Stimulated activated CD4-positive, alpha-beta T cell treated with anti-CD3 and anti-CD28 coated beads, Interleukin-15, amount 100 ng/mL, for 24 hours (primary cell): Measurements from ENCODE around the gene PLPP1.
"Not testable (repeated sequence)": the region's sequence is repeated elsewhere in the genome, so short reads cannot be mapped to it uniquely, and the experiment has no call there.

Experiments used
- DNase-seq: peaks from one replicate; pipeline ENCODE4 v3.0.0-alpha.2; 2020

Gene PLPP1

DNA sequence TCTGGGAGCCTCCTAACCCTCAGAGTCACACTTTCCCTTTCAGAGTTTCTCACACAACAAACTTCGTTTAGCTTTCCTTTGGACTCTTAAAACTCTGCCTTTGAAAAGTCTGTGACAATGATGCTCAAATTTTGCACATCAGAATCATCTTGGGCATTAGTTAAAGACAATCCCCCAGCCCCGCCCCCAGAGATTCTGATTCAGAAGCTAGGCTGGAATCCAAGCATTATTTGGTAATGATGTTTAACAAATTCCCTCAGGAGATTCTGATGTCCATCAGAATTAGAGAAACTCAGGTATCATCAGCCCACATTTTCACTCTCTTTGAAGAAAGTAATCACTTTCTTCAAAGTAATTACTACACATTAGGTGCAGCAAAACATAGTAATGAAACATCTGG lies 9.6 kb upstream of the PLPP1 start:
- DNase-seq: no peak

DNA sequence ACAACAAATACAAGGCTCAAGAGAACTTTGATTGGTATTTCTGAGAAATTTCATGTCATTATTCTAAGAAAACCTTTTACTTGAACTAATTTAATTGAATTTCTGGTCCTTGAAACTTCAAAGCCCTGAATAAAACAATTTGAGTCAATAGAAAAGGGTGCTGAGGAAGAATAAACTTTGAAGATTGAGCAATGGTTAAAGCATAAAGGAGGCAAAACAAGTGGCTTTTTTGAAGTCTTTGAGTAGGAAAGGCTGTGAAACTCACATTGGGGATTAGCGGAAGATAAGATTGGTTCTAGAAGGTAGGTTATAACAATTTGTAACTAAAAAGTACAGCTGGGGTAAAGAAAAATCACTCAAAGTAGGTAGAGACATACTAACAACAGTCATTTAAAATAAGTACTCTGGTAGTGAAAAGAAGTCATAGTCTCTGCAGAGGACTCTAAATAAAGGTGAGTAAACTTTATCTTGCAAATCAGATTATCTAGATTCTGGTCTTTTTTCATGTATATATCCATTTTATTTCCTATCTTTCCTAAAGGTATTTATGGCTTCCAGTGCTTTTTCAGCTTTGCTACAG lies 6.4 kb upstream of the PLPP1 start:
- no peak for DNase-seq

DNA sequence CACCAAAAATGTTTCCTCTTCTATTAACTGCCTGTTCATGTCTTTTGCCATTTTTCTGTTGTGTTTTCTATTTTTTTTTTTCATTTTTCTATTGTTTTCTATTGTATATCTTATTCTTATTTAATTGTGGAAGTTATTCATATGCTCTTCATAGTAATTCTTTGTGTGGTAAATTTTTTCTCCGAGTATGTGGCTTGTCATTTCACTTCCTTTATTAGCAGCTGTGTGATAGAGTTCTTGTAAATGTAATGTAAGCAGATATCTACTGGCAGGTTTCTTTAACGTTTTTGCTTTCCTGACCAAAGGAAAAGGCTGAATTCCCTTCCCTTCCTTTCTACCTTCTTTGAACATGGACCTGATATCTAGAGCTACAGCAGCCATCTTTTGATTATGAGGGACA lies 5.8 kb upstream of the PLPP1 start:
- DNase-seq: no peak

DNA sequence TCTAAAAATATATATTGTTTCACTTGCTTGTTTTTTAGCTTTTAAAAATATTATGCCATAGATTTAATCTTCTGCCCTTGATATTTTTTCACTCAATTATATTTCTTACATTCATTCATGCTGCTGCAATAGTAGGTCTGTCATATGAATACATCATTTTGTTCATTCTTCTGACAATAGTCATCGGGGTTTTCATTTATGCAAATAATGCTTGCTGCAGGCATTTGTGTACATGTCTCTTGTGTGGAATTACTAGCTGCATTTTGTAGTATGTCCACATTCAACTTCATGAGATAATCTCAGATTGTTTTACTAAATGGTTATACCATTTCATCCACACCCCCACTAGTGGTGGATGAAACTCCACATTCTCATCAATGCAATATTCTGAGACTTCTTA lies 5.3 kb upstream of the PLPP1 start:
- DNase-seq: no peak

DNA sequence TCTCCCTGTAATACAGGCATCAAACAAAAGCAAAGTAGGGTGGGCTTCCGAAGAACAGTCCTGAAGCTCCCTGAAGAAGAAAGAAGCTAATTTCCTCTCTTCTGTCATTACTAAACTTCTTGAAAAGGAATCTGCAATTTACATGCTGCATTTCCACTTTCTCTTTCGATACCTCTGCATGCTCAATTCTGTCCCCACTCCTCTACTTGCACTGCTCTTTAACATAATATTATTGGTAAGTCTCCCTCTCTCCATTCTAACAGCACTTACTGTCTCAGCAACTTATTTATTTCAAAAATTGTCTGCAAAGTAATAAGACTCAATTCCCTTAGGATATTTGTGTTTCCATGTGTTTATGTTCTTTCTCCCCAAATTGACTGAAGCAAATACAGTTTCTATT lies 3.9 kb upstream of the PLPP1 start:
- DNase-seq: no peak

DNA sequence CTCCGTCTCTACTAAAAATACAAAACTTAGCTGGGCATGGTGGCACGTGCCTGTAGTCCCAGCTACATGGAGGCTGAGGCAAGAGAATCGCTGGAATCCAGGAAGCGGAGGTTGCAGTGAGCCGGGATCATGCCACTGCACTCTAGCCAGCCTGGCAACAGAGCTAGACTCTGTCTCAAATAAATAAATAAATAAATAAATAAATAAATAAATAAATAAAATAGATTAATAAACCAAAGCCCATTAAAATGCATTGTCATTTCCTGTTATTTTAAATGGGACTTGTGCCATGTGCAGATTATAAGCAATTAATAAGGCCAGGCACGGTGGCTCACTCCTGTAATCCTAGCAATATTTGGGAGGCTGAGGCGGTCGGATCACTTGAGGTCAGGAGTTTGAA lies 2.6 kb upstream of the PLPP1 start:
- DNase-seq: not testable (repeated sequence)

DNA sequence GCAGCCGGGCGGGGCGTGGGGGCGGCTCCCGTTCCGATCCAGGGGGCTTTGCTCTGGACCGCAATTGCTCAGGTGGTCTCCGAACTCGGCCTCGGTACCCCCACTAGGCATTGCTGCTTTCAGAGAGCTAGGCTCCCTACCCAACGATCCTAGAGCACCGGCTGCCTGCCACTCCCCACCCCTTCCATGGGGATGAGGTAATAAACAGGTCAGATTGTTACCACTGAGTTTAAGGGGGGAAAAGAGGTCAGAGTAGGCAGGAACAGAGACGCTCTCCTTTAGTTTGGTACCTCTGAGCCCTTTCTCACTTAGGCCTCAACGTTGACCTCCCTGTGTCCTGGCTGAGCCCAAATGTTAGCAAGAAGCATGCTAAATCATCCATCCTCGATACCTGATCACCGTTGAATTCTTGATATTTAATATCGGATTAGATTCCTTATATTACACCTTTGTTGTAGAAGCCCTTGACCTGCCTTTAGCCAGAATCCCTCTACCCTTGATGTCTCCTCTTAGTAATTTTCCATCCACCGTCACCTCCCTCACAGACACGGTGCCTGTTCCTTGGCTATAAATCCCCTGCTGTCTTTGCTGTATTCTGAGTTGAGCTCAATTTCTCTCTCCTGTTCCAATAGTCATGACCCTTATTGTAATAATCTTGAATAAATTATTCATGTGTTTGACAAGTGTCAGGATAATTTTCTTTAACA lies 588 bp upstream of the PLPP1 start:
- DNase-seq: no peak

DNA sequence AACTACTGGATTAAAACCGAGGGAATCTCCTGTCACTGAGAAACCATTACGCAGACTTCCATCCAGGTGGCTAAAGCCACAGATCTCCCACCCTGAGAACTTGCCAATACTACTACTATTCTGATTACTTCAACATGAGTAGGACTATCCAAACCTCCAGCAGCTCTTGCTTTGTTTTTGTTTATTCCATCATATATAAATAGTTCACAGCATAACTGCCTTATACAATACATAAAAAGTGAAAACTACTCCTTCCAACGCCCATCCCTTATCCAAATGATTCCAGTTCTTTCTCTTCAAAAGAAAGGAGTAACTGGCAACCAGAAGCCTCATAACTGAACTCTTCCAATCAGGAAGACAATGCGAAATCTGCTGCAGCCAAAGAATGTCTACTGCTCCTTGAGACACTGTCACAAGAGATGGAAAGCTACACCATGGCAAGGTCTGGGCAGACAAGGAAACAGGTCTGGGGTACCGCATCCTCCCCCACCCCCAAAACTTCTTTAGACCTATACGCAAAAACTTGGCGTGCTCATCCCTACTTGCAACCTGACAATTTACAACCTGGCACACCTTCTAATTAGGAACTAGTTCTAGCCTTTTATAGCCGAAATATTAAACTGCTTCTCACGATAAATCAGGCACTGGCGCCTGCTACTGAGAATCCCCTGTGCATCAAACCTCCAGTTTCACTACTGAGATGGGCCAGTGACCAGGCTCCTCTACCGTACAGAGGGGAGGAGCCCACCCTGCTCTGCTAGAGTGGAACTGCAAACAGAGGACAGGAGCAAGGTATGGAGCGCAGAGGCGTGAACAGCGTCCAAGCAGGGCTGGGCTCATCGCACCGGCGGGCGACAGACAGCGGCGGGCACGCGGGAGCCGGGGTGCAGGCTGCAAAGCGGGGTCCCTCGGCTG lies 986 bp downstream of the PLPP1 start:
- no peak for DNase-seq

DNA sequence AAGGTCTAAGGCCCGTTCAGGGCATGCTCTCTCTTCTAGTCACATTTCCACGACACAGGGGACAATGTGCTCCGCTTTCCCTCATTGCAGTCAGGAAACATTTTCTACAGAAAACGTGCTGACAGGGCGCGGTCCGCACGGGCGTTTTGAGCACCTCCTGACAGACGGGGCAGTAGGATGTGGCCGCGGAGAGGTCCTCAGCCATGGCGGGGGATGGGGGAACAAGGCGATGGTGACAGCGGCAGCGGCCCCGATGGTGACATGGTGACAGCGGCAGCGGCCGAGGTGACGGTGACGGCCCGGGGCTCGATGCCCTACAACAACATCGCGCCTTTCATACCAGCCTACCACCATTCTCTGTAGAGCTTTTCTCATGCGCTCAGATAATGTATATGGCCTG lies 4.1 kb downstream of the PLPP1 start:
- DNase-seq: no peak

DNA sequence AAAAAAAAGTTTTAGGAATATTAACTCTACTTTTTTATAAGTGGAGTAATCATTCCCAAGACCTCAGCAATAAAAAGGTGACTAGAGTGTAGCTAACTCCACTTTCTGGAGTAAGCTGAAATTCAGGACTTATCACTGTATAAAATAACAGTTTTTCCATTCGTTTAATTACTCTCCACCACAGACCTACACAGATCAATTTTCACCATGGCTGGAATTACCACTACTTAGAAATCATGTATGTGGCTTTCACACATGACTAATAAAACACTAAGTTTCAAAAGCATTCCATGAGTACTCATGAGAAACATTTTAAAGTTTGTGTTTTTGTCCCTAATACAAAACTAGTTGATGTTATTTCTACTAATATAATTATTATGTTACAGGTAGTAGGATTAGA lies 9.9 kb downstream of the PLPP1 start:
- no peak for DNase-seq

DNA sequence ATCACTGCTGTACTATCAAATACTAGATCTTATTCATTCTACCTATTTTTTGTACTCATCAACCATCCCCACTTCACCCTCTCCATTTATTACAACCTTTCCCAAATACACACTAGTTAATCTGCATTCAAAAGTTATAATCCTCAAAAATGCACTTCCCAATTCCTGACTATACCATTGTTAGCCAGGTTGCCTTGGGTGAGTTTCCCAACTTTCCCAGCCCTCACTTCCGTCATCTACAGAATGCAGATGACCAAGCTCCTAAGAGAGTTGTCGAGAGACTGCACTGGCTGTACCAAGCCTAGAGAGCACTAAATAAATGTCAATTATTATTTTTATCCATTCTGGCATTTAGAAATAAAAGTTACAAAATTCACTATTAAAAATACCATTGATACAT lies 11.5 kb downstream of the PLPP1 start:
- DNase-seq: no peak

DNA sequence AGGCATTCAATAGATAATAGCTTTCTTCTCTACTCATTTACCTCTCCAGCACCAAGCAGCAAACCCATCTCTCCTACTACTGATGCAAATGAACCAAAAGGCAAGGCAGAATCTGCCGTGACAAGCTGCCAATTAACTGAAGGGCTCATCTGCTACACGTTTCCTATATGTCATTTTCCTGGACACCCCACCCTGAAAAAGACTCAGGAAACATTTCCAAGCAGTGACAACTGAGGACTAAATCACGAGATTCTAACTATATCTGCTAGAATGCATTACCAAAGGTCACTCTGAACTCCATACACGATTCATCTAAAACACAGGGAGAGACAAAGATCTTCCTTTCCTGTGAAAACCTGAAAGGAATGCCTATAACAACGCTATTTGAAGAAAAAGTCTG lies 12.9 kb downstream of the PLPP1 start:
- no peak for DNase-seq

DNA sequence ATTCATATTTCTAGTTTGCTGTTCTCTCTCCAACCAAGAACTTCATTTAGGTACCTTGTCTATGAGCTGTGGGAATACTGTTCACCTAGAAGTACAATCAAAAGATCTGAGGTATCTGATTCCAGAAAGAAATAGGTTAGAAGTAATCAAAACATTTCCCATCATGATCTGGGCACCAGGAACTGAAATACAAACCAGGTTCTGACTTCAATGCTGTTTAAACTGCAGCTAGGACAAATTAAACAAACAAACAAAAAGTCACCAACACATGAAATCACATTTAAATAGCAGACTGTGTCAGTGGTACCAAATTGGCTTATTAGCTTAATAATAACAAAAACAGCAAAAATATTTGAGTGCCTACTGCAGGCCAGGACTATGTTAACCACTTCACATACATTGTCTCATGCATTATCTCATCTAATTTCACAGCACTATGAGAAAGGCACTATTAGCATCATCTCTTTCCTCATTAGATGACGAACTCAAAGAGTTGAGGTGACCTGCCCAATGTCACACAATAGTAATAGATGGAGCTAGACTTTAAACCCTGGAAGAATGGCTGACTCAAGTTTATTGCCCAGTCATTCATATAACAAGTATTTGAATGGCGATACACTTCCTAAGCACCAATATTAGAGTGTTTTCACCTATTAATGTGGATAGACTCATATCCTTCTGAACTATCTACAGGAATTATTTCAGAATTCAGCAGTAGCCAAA lies 14.5 kb downstream of the PLPP1 start:
- DNase-seq: no peak

DNA sequence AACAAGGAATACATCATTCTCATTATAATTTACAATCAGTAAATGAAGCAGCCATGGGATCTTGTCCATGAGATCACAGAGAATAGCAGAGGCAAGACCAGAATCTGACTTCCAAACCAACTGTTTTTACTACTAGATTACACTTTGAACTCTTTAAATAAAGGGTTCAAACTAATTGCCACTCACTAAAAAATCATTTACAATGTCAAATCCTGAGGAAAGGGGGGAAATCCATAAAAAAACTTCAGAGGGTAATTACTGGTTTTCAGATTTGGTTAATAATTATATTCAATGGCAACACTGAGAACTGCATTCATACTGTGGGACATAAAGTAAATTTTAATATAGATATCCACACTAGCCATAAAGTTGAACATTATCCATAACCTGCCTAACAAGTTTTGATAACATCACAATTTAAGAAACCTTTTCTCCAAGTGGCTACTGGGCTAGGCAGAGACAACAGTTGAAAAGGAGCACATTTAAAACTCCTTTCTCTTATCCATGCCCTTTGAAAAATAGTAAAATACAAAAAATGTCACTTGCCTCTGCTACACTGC lies 15.9 kb downstream of the PLPP1 start:
- DNase-seq: no peak

DNA sequence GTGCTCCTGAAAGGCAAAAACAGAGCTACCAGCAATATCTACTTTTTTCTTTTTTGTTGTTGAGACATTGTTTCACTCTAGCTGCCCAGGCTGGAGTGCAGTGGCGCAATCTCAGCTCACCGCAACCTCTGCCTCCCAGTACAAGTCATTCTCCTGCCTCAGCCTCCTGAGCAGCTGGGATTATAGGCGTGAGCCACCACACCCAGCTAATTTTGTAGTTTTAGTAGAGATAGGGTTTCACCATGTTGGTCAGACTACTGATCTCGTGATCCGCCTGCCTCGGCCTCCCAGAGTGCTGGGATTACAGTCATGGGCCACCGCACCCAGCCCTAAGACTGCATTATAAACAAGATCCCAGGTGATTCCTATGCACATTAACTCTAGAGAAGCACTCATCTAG lies 17.0 kb downstream of the PLPP1 start:
- no peak for DNase-seq

DNA sequence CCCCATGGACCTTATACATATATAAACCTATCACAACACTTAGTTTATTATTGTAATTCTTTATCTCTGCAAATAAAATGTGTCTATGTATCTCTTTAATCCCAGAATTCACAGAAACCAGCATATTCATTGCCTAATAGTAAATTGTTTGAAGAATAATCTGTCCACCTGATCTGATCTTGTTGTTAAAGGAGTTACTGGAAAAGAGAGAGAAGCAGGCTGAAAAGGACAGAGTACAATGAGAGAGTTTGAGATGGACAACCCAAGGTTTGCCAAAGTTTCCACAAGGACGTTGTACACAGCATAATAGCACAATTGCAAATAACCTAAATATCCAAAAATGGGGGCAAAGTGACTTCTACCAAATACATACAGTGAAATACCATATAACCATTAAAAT lies 23.8 kb downstream of the PLPP1 start:
- no peak for DNase-seq

DNA sequence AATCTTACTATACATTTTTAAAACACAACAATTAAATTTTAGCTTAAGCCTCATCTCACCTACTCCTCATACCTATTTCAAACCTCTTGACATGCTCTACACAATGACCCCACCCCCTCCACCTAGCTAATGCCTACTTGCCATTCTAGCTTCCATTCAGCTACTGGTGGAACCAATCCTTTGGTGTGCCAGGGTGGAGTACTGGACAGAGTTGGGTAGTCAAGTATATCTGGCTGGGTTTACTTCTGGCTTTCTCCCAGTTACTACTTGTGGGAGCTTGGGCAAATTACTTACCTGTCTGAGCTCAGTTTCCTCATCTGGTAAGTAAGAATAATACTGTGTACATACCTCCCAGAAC lies 24.3 kb downstream of the PLPP1 start:
- DNase-seq: no peak

DNA sequence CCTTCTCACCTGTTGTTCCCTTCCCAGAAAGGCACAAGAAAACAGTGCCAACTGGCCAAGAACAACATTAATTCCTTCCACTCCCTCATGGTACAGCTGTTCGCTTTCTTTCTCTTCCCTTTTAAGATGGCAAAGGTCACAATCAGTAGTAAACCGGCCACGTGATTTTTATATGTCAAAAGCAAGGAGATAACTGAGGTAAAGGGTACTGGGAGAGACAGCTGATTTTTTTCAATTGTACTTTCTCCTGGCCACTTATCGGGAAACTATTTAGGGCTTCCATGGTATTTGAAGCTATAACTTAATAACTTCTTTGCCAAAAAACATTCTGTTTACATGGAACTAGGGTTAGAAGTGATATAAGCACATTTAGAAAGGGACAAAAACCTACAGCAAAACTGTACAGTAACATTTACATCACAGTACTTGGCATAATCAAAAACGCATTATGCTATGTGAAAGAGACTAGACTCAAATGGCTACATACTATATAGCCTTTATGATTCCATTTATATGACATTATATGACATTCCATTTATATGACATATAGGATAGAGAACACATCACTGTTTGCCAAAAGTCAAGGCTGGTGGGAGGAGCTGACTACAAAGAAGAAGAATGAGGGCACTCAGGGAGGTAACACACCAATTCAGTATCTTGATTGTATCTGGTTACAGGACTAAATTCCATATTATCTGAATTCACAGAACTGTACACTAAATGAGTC lies 24.8 kb downstream of the PLPP1 start:
- no peak for DNase-seq

DNA sequence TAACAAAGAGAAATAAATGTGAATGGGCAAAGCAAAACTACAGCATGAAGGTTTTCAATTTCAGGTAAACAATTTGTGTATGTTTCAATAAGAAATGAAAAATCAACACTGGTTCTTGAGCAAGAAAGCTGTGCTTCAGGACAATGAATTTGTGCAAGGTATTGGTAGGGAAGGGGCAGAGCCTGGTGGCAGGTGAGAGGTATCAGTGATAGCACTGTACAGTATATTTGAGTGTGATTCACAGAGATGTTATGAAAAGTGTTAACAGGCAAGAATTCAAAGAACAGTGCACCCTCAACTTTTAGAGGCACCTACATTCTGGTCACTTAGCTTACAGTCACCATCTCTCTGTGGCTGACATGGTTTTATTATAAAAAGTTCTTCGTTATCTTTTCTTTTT lies 25.7 kb downstream of the PLPP1 start:
- no peak for DNase-seq

DNA sequence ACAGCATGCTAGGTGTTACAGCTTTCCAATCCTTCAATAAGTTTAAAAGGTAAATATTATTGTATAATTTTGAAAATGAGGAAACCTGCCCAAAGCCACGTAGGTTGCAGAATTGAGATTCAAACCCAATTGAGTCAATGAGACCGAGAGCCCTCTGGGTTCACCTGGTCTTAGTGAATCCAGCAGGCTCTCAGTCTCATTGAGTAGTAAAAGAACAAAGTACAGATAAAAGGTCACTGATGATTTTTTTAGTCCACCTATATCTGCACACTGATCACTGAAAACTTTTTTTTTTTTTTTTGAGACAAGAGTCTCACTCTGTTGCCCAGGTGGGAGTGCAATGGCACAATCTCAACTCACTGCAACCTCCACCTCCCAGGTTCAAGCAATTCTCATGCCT lies 27.2 kb downstream of the PLPP1 start:
- no peak for DNase-seq

DNA sequence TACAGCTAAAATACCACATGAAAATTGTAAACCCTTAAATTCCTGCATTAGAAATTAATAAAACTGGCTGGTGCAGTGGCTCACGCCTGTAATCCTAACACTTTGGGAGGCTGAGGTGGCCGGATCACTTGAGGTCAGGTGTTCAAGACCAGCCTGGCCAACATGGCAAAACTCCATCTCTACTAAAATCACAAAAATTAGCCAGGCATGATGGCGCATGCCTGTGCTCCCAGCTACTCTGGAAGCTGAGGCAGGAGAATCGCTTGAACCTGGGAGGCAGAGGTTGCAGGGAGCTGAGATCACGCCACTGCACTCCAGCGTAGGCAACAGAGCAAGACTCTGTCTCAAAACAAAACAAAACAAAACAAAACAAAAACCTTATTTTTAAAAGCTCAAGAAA lies 29.1 kb downstream of the PLPP1 start:
- not testable (repeated sequence) for DNase-seq

DNA sequence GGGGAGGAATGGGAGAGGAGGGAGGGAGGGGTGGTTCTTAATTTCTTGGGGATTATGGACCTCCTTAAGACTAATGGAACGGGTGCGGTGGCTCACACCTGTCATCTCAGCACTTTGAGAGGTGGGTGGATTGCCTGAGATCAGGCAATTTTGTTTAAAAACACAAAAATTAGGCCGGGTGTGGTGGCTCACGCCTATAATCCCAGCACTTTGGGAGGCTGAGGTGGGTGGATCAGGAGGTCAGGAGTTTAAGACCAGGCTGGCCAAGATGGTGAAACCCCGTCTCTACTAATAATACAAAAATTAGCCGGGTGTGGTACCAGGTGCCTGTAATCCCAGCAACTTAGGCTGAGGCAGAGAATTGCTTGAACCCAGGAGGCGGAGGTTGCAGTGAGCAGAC lies 30.8 kb downstream of the PLPP1 start:
- not testable (repeated sequence) for DNase-seq

DNA sequence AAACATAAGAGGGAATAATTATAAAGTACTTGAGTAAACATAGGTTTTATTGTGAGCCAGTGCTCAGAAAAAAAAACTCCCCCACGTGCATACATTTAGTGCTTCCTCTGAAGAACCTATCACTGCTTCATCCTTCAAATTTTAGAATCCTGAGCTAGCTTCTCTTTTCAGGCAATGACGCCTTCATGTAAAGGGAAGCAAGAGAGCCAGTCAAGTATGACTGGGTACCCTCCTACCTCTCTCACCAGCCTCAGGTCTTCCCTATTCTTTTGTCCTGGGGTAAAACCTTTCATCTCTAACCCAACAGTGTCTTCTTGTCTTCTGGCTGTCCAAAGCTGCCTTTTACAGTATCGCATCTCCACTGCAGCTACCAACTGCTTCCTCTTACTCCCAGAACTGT lies 32.0 kb downstream of the PLPP1 start:
- DNase-seq: no peak
